HG02840 (cell line): Measurements from ENCODE around the gene SRMS.
A peak's percentile ranks its signal among the peaks of the same experiment; 100 is the strongest.
"Not testable (repeated sequence)": the region's sequence is repeated elsewhere in the genome, so short reads cannot be mapped to it uniquely, and the experiment has no call there.

ENCODE experiments used
- ATAC-seq: cut with Tn5 transposase; IDR thresholded peaks from one replicate; pipeline ENCODE4 v1.9.1; 2021; ENCODE audit warnings: mild to moderate bottlenecking, moderate library complexity, moderate number of reproducible peaks; ENCODE audit not compliant: unreplicated experiment, low FRiP score

SRMS gene

GRCh38 chr20:63567386-63568169, 20.0 kb upstream of the SRMS start:
- ATAC-seq, result peak; percentile 63

- no peak for ATAC-seq
Observed at GRCh38 chr20:63567136-63567385, 19.5 kb upstream of the SRMS start.

GRCh38 chr20:63566395-63567135, 19.0 kb upstream of the SRMS start:
- no peak for ATAC-seq

- ATAC-seq, result no peak
Observed at GRCh38 chr20:63565699-63566335, 18.3 kb upstream of the SRMS start.

GRCh38 chr20:63565021-63565698, 17.6 kb upstream of the SRMS start:
- ATAC-seq, result no peak

- no peak for ATAC-seq
Observed at GRCh38 chr20:63564036-63564810, 16.7 kb upstream of the SRMS start.

- ATAC-seq, result no peak
Observed at GRCh38 chr20:63563225-63563935, 15.8 kb upstream of the SRMS start.

- ATAC-seq, result no peak
Observed at GRCh38 chr20:63562461-63563224, 15.1 kb upstream of the SRMS start.

- ATAC-seq, result no peak
Observed at GRCh38 chr20:63561624-63562396, 14.3 kb upstream of the SRMS start.

- ATAC-seq, result no peak
Observed at GRCh38 chr20:63560856-63561609, 13.5 kb upstream of the SRMS start.

GRCh38 chr20:63560333-63560805, 12.8 kb upstream of the SRMS start:
- no peak for ATAC-seq

GRCh38 chr20:63559485-63560332, 12.2 kb upstream of the SRMS start:
- ATAC-seq, result not testable (repeated sequence)

- no peak for ATAC-seq
Observed at GRCh38 chr20:63558804-63559484, 11.4 kb upstream of the SRMS start.

- ATAC-seq, result no peak
Observed at GRCh38 chr20:63557481-63557891, 9.9 kb upstream of the SRMS start.

- no peak for ATAC-seq
Observed at GRCh38 chr20:63556873-63557478, 9.4 kb upstream of the SRMS start.
